Measurements from ENCODE around the gene C9orf43. TPM values are rescaled to one million over a fixed set of nuclear protein-coding genes. Genes with fewer than 3 reads are reported as not detected.
A peak's percentile ranks its signal among the peaks of the same experiment; 100 is the strongest.
"Not testable (repeated sequence)": the region's sequence is repeated elsewhere in the genome, so short reads cannot be mapped to it uniquely, and the experiment has no call there.

The C9orf43 gene
- total and polyA plus RNA-seq, 7 experiments from 2014 or later, result 0.41 to 0.97 (median 0.61) TPM

- DNase-seq; H3K27me3 Mint-ChIP-seq; H3K4me3 ChIP-seq (ENCODE audit: low read length); H3K27ac ChIP-seq (ENCODE audit: low read depth, low read length); intact Hi-C loops (cut with micrococcal nuclease); H3K9me3 Mint-ChIP-seq; ATAC-seq; H3K36me3 ChIP-seq (ENCODE audit: control insufficient read depth in 2 of 3, insufficient read depth in 3 of 3, low read length in 3 of 3); H3K27me3 ChIP-seq (ENCODE audit: control insufficient read depth in 2 of 2, insufficient read depth in 2 of 2, low read length in 2 of 2); H3K27ac Mint-ChIP-seq; H3K4me3 Mint-ChIP-seq; H3K9me3 ChIP-seq (ENCODE audit: control insufficient read depth in 2 of 3, low read length in 3 of 3); POLR2A ChIA-PET; H3K4me1 ChIP-seq (ENCODE audit: control insufficient read depth in 2 of 2, insufficient read depth in 2 of 2, low read length in 2 of 2); H3K4me1 Mint-ChIP-seq: not testable (repeated sequence)
- CTCF ChIA-PET, result interaction anchor here (0.8 kb wide), 1 partner anchor 209 kb away, joined by 3 read pairs; no protein-coding TSS in a partner anchor
- H3K36me3 Mint-ChIP-seq, result peaks cover 0 to 12% (median 2%) of the 10 kb centered on the region in 5 donors
These were observed 29.1 kb upstream of the C9orf43 start for GRCh38 chr9:113381441-113381840.

- no peak overlapping the region for H3K4me3 Mint-ChIP-seq
These were observed 28.6 kb upstream of the C9orf43 start for GRCh38 chr9:113381909-113382411.

GRCh38 chr9:113386571-113387393, 23.8 kb upstream of the C9orf43 start:
- DNase-seq (no peak), ATAC-seq (no peak)
- H3K27ac ChIP-seq (ENCODE audit: low read depth, low read length), result no peak overlapping the region
- H3K27me3 Mint-ChIP-seq, result no peaks in the 10 kb centered on the region
- H3K36me3 Mint-ChIP-seq, result peaks cover 5 to 44% (median 19%) of the 10 kb centered on the region in 5 donors
- no peaks in the 10 kb centered on the region for H3K27me3 ChIP-seq (ENCODE audit: control insufficient read depth in 2 of 2, insufficient read depth in 2 of 2, low read length in 2 of 2)
- H3K4me1 ChIP-seq (ENCODE audit: control insufficient read depth in 2 of 2, insufficient read depth in 2 of 2, low read length in 2 of 2), result no peaks in the 10 kb centered on the region
- H3K36me3 ChIP-seq (ENCODE audit: control insufficient read depth in 2 of 3, insufficient read depth in 3 of 3, low read length in 3 of 3), result peaks cover 0 to 53% (median 25%) of the 10 kb centered on the region in 3 experiments
- H3K9me3 ChIP-seq (ENCODE audit: control insufficient read depth in 2 of 3, low read length in 3 of 3), result no peaks in the 10 kb centered on the region
- ChIA-PET CTCF (no interaction called here), POLR2A (interaction anchor here (0.9 kb wide), 1 partner anchor 10 kb away, joined by 4 read pairs; the partner anchor contains the start of gene HDHD3)
- no peak overlapping the region for H3K4me3 Mint-ChIP-seq
- peaks cover 0 to 4% (median 0%) of the 10 kb centered on the region in 7 donors for H3K4me1 Mint-ChIP-seq
- no peaks in the 10 kb centered on the region for H3K9me3 Mint-ChIP-seq
- intact Hi-C loops (cut with micrococcal nuclease), result no loop called here
- no peak overlapping the region for H3K4me3 ChIP-seq (ENCODE audit: low read length)
- H3K27ac Mint-ChIP-seq, result peak overlapping the region in 1 of 9 donors; percentile 30

More at GRCh38 chr9:113381909-113382411, 28.6 kb upstream of the C9orf43 start:
- H3K27ac Mint-ChIP-seq, result peak overlapping the region in 1 of 9 donors; percentile 30
- no peaks in the 10 kb centered on the region for H3K9me3 Mint-ChIP-seq
- DNase-seq (no peak), ATAC-seq (no peak)
- Histone ChIP-seq H3K4me1 (ENCODE audit: control insufficient read depth in 2 of 2, insufficient read depth in 2 of 2, low read length in 2 of 2) (no peaks in the 10 kb centered on the region), H3K4me3 (ENCODE audit: low read length) (no peak overlapping the region), H3K27me3 (ENCODE audit: control insufficient read depth in 2 of 2, insufficient read depth in 2 of 2, low read length in 2 of 2) (no peaks in the 10 kb centered on the region), H3K9me3 (ENCODE audit: control insufficient read depth in 2 of 3, low read length in 3 of 3) (no peaks in the 10 kb centered on the region), H3K27ac (ENCODE audit: low read depth, low read length) (no peak overlapping the region), H3K36me3 (ENCODE audit: control insufficient read depth in 2 of 3, insufficient read depth in 3 of 3, low read length in 3 of 3) (peaks cover 0 to 6% (median 6%) of the 10 kb centered on the region in 3 experiments)
- ChIA-PET CTCF (interaction anchor here (0.8 kb wide), 1 partner anchor 208 kb away, joined by 3 read pairs; no protein-coding TSS in a partner anchor), POLR2A (no interaction called here)
- intact Hi-C loops (cut with micrococcal nuclease), result no loop called here
- H3K27me3 Mint-ChIP-seq, result peaks cover 0 to 3% (median 0%) of the 10 kb centered on the region in 5 donors
- peaks cover 0 to 17% (median 6%) of the 10 kb centered on the region in 5 donors for H3K36me3 Mint-ChIP-seq
- peaks cover 0 to 7% (median 0%) of the 10 kb centered on the region in 7 donors for H3K4me1 Mint-ChIP-seq

GRCh38 chr9:113387560-113388230, 22.9 kb upstream of the C9orf43 start:
- DNase-seq, result no peak
- Histone ChIP-seq H3K4me1 (ENCODE audit: control insufficient read depth in 2 of 2, insufficient read depth in 2 of 2, low read length in 2 of 2) (no peaks in the 10 kb centered on the region), H3K36me3 (ENCODE audit: control insufficient read depth in 2 of 3, insufficient read depth in 3 of 3, low read length in 3 of 3) (peaks cover 0 to 62% (median 25%) of the 10 kb centered on the region in 3 experiments), H3K27me3 (ENCODE audit: control insufficient read depth in 2 of 2, insufficient read depth in 2 of 2, low read length in 2 of 2) (no peaks in the 10 kb centered on the region), H3K4me3 (ENCODE audit: low read length) (no peak overlapping the region), H3K9me3 (ENCODE audit: control insufficient read depth in 2 of 3, low read length in 3 of 3) (no peaks in the 10 kb centered on the region), H3K27ac (ENCODE audit: low read depth, low read length) (no peak overlapping the region)
- no peak overlapping the region for H3K4me3 Mint-ChIP-seq
- intact Hi-C loops (cut with micrococcal nuclease), result no loop called here
- H3K36me3 Mint-ChIP-seq, result peaks cover 5 to 51% (median 22%) of the 10 kb centered on the region in 5 donors
- peak overlapping the region in 1 of 9 donors; percentile 18 for H3K27ac Mint-ChIP-seq
- ChIA-PET POLR2A (no interaction called here), CTCF (no interaction called here)
- ATAC-seq, result no peak
- no peaks in the 10 kb centered on the region for H3K9me3 Mint-ChIP-seq
- peaks cover 0 to 4% (median 0%) of the 10 kb centered on the region in 7 donors for H3K4me1 Mint-ChIP-seq
- H3K27me3 Mint-ChIP-seq, result no peaks in the 10 kb centered on the region

GRCh38 chr9:113388833-113389232, 21.7 kb upstream of the C9orf43 start:
- Histone ChIP-seq H3K4me1 (ENCODE audit: control insufficient read depth in 2 of 2, insufficient read depth in 2 of 2, low read length in 2 of 2) (no peaks in the 10 kb centered on the region), H3K27me3 (ENCODE audit: control insufficient read depth in 2 of 2, insufficient read depth in 2 of 2, low read length in 2 of 2) (no peaks in the 10 kb centered on the region), H3K27ac (ENCODE audit: low read depth, low read length) (no peak overlapping the region), H3K9me3 (ENCODE audit: control insufficient read depth in 2 of 3, low read length in 3 of 3) (no peaks in the 10 kb centered on the region), H3K4me3 (ENCODE audit: low read length) (no peak overlapping the region), H3K36me3 (ENCODE audit: control insufficient read depth in 2 of 3, insufficient read depth in 3 of 3, low read length in 3 of 3) (peaks cover 0 to 66% (median 25%) of the 10 kb centered on the region in 3 experiments)
- DNase-seq (no peak), ATAC-seq (no peak)
- H3K4me3 Mint-ChIP-seq, result no peak overlapping the region
- no peak overlapping the region for H3K27ac Mint-ChIP-seq
- H3K36me3 Mint-ChIP-seq, result peaks cover 5 to 55% (median 22%) of the 10 kb centered on the region in 5 donors
- intact Hi-C loops (cut with micrococcal nuclease), result no loop called here
- POLR2A ChIA-PET, result no interaction called here
- H3K4me1 Mint-ChIP-seq, result peaks cover 0 to 4% (median 0%) of the 10 kb centered on the region in 7 donors
- H3K9me3 Mint-ChIP-seq, result no peaks in the 10 kb centered on the region
- no peaks in the 10 kb centered on the region for H3K27me3 Mint-ChIP-seq
- CTCF ChIA-PET, result no interaction called here

- ChIA-PET CTCF (interaction anchor here (1.0 kb wide), 1 partner anchor 115 kb away, joined by 3 read pairs; no protein-coding TSS in a partner anchor), POLR2A (no interaction called here)
- ATAC-seq (no peak), DNase-seq (no peak)
- no peaks in the 10 kb centered on the region for H3K9me3 ChIP-seq (ENCODE audit: control insufficient read depth in 2 of 3, low read length in 3 of 3)
- H3K27me3 Mint-ChIP-seq, result no peaks in the 10 kb centered on the region
- H3K4me1 ChIP-seq (ENCODE audit: control insufficient read depth in 2 of 2, insufficient read depth in 2 of 2, low read length in 2 of 2), result no peaks in the 10 kb centered on the region
- H3K27ac ChIP-seq (ENCODE audit: low read depth, low read length), result no peak overlapping the region
- H3K9me3 Mint-ChIP-seq, result no peaks in the 10 kb centered on the region
- H3K36me3 Mint-ChIP-seq, result peaks cover 5 to 55% (median 22%) of the 10 kb centered on the region in 5 donors
- H3K36me3 ChIP-seq (ENCODE audit: control insufficient read depth in 2 of 3, insufficient read depth in 3 of 3, low read length in 3 of 3), result peaks cover 0 to 66% (median 25%) of the 10 kb centered on the region in 3 experiments
- no peak overlapping the region for H3K4me3 Mint-ChIP-seq
- intact Hi-C loops (cut with micrococcal nuclease), result no loop called here
- H3K4me3 ChIP-seq (ENCODE audit: low read length), result no peak overlapping the region
- H3K4me1 Mint-ChIP-seq, result peaks cover 0 to 4% (median 0%) of the 10 kb centered on the region in 7 donors
- H3K27ac Mint-ChIP-seq, result no peak overlapping the region
- H3K27me3 ChIP-seq (ENCODE audit: control insufficient read depth in 2 of 2, insufficient read depth in 2 of 2, low read length in 2 of 2), result no peaks in the 10 kb centered on the region
These were observed 21.1 kb upstream of the C9orf43 start for GRCh38 chr9:113389451-113389850.
